GM18519 (cell line): Measurements from ENCODE around the gene BCL6.

Experiments used
- ATAC-seq: cut with Tn5 transposase; IDR thresholded peaks from one replicate; pipeline ENCODE4 v1.9.1; 2021; ENCODE audit warnings: mild to moderate bottlenecking, moderate library complexity; ENCODE audit not compliant: unreplicated experiment, low FRiP score

The BCL6 gene

GRCh38 chr3:187721055-187721454, 24.2 kb downstream of the BCL6 start:
- no peak for ATAC-seq

- ATAC-seq = no peak
Observed at GRCh38 chr3:187720337-187720670, 25.0 kb downstream of the BCL6 start.

- ATAC-seq = no peak
Observed at GRCh38 chr3:187719628-187720336, 25.5 kb downstream of the BCL6 start.

GRCh38 chr3:187718802-187719201, 26.5 kb downstream of the BCL6 start:
- ATAC-seq = no peak

- ATAC-seq = no peak
Observed at GRCh38 chr3:187717572-187717971, 27.7 kb downstream of the BCL6 start.

- peak; percentile 85 for ATAC-seq
Observed at GRCh38 chr3:187714404-187714979, 30.8 kb downstream of the BCL6 start.

GRCh38 chr3:187713504-187713903, 31.8 kb downstream of the BCL6 start:
- ATAC-seq = no peak

- no peak for ATAC-seq
Observed at GRCh38 chr3:187709155-187709554, 36.1 kb downstream of the BCL6 start.

- ATAC-seq = no peak
Observed at GRCh38 chr3:187708696-187709095, 36.6 kb downstream of the BCL6 start.

- ATAC-seq = no peak
Observed at GRCh38 chr3:187706971-187707370, 38.3 kb downstream of the BCL6 start.

- no peak for ATAC-seq
Observed at GRCh38 chr3:187705164-187705563, 40.1 kb downstream of the BCL6 start.

GRCh38 chr3:187702507-187703033, 42.7 kb downstream of the BCL6 start, which contains the start of gene RTP2:
TSS of gene RTP2 (minus strand) at chr3:187702557. CDS start at chr3:187702128, 429 bp downstream.
- no peak for ATAC-seq

- no peak for ATAC-seq
Observed at GRCh38 chr3:187700249-187700648, 45.0 kb downstream of the BCL6 start.

GRCh38 chr3:187698499-187699399, 46.5 kb downstream of the BCL6 start:
- no peak for ATAC-seq

- ATAC-seq = no peak
Observed at GRCh38 chr3:187696021-187696420, 49.2 kb downstream of the BCL6 start.

- ATAC-seq = no peak
Observed at GRCh38 chr3:187695449-187695848, 49.8 kb downstream of the BCL6 start.

GRCh38 chr3:187694801-187695200, 50.5 kb downstream of the BCL6 start:
- ATAC-seq = no peak

- no peak for ATAC-seq
Observed at GRCh38 chr3:187693431-187693830, 51.8 kb downstream of the BCL6 start.

- no peak for ATAC-seq
Observed at GRCh38 chr3:187689984-187690383, 55.3 kb downstream of the BCL6 start.

- no peak for ATAC-seq
Observed at GRCh38 chr3:187686621-187687273, 58.5 kb downstream of the BCL6 start.

- no peak for ATAC-seq
Observed at GRCh38 chr3:187685948-187686347, 59.3 kb downstream of the BCL6 start.
